ENCODE measurements around the gene MAP3K20.
"Not testable (repeated sequence)": the region's sequence is repeated elsewhere in the genome, so short reads cannot be mapped to it uniquely, and the experiment has no call there.

The MAP3K20 gene

GRCh38 chr2:173239644-173240043 lies 164.0 kb downstream of the MAP3K20 start:
- no peak for DNase-seq

DNA sequence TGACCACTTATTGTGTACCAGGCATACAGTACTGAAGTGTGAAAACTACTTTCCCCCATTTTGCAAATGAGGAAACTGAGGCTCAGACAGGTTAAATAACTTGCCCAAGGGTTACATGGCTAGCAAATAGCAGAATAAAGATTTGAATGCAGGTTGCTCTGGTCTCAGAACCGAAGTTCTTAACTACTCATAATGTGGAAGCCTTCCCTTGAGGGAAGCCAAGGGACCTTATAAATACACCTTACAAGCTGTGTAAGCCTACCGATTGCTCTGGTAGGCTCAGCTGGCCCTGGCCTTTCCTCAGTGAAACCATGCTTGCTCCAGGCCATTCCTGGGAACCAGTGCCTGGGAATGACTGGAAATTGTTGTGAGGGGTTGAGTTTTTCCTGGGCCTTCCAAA lies 164.4 kb downstream of the MAP3K20 start:
- DNase-seq: no peak

DNA sequence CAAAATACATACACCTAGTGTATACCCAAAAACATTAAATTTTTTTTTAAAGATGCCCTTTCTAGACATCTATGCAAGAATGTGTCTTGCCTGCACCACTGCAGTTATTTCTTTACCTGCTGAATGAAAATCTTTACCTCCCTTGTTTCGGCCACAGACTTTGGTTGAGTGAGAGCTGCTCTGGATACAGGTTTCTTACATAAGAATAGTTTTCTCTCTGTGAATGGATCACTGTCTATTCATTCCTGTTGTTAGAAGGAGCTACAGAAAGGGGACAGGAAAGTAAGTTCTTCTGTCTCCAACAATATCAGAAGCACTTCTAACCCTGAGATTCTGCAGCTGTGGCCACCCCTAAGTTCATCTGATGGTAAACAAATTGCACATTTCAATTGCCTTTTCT lies 166.0 kb downstream of the MAP3K20 start:
- no peak for DNase-seq

- no peak for DNase-seq
Measured at GRCh38 chr2:173247156-173247555, 171.5 kb downstream of the MAP3K20 start.

GRCh38 chr2:173248381-173248780 lies 172.7 kb downstream of the MAP3K20 start:
- no peak for DNase-seq

- DNase-seq: peak; percentile 83
Measured at GRCh38 chr2:173249661-173250641, 174.3 kb downstream of the MAP3K20 start.

DNA sequence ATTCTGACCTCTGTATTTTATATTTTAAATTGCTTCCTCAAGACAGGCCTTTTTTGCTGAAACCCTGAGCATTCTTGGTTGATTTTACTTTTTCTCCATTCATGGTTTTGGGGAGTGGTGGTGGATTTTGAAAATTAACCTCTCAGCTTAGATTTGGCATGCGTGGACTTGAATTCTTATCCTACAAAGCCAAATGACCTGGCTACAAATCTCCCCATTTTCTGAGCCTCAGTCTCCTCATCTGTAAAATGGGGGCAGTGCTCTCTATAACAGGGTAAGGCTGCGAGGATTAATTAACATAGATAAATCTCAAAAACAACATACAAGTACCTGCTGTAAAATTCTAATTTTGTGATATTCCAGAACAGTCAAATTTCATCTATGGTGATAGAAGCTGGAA lies 175.6 kb downstream of the MAP3K20 start:
- no peak for DNase-seq

- DNase-seq: no peak
Measured at GRCh38 chr2:173252581-173252980, 176.9 kb downstream of the MAP3K20 start.

- no peak for DNase-seq
Measured at GRCh38 chr2:173254659-173255058, 179.0 kb downstream of the MAP3K20 start.

DNA sequence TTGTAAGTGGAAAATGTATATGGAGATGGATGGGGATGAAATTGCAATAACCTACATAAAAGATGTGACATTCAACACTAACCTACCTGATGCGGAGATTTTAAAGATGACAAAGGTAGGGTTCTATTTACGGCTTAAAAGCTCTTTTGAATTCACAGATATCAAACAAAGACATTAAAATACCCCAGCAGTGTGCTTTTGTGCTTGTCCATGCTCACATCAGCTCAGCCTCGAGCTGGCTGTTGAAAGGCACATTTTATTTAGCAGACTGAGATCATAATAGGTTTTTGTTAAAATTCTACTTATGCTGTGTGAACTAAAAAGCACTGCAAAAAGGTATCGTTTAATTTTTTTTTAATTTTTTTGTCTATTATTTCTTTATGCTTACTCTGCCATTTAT lies 183.1 kb downstream of the MAP3K20 start:
- no peak for DNase-seq

GRCh38 chr2:173262356-173262755 lies 186.7 kb downstream of the MAP3K20 start:
- DNase-seq: not testable (repeated sequence)

DNA sequence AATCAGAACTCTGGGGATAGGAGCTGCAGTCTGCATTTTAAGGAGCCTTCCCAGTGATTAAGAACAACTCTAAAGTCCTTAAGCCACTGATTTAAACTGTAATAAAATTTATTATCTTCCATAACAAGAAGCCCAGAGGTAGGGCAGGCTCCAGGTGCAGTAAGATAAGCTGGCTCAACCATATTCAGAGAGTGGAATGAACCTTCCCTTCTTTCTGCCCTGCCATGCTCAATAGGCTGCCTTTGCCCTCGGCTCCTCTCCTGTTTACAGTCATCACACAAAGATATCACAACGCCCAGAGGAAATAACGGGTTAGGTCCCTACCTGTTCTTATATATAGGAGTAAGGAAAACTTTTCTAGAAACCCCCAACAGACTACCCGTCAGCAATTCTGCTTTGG lies 188.5 kb downstream of the MAP3K20 start:
- no peak for DNase-seq

DNA sequence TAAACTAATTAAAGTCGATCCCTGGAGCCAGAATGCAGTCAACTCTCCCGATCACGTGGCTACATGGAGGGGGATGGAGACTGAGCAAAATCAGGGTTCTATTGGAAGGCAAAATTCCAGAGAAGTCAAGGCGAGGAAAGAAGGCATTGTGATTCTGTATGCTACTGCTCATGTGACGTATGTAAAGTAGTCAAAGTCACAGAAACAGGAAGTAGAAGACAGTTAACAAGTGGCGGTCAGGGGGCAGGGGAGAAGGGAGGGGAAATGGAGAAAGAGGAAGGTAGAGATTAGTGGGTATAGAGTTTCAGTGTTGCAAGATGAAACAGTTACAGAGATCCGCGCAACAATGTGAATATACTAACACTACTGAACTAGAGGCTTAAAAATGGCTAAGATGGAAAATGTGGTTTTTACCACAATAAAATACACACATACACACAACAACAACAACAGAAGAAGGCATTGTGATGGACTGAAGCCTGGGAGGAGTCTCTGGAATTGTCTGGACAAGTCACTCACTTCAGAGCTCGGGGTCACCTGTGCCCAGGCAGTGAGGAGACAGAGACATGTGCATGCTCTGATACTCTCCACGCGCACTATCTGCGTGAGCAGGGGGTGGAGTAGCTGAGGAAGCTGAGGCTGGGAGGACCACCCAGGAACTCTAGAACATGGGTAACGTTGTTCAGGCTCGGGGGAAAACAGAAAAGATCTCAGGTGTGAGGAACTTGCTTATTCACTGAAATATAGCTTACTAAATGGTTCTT lies 189.1 kb downstream of the MAP3K20 start:
- no peak for DNase-seq

GRCh38 chr2:173271135-173271534 lies 195.5 kb downstream of the MAP3K20 start:
- no peak for DNase-seq

DNA sequence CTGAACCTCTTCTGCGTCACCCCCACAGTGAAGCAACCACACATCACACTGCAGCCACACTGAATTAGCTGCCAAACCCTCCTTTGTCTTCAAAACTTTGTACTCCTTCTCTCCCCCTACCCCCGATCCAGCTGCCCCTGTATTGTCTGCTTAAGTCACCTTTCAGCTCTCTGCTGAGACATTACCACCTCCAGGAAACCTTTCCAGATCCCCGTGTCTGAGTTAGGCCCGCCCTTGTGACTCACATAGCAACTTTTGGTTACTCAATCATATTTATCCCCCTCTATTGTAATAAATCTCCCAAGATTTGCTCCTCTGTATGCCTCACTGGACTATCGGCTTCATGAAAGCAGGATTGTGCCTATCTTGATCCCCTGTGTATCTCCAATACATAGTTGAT lies 196.2 kb downstream of the MAP3K20 start:
- DNase-seq: no peak

DNA sequence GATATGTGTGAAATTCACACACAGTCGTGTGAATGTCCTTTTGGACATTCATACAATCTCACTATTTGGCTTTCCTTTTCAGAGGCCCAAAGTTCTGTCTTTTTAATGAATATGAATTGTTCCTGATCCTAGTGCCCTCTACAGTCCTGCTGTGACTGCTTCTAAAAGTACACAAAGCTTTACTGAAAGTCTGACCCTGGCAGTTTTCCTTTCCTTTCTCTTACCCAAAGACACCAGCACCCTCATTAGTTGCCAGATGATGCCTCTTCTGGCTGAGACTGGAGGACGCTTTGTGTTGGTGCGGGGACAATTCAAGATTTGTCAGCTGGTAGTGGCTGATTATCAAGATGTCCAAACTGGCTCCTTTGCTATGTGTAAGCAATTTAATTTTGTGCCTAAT lies 197.2 kb downstream of the MAP3K20 start:
- DNase-seq: no peak

- no peak for DNase-seq
Measured at GRCh38 chr2:173278794-173279526, 203.3 kb downstream of the MAP3K20 start.

DNA sequence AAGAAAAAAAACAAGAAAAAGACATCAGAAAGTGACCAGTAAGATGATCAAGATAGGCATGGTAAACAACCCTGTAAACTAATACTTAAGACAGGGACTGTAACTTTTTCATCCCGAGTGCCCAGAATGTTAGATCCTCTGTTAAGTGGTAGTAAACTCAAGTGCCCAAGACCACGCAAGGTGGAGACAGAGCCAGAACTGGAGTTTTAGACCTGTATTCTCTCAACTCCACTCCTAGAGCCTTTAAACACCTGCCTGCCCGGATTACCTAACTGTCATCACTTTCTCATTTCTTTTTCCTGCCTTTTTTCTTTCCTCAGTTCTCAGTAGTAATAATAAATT lies 203.9 kb downstream of the MAP3K20 start:
- no peak for DNase-seq

DNA sequence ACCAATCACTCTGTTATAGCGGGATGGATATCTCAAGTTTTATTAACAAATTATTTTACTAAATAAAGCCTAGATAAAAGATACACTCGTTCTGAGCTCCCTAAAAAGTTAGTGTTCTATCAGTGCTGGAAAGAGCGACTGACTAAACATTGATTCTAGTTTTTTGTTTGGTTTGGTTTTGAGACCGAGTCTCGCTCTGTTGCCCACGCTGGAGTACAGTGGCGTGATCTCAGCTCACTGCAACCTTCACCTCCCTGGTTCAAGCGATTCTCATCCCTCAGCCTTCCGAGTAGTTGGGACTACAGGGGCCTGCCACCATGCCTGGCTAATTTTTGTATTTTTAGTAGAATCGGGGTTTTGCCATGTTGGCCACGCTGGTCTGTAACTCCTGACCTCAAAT lies 205.2 kb downstream of the MAP3K20 start:
- no peak for DNase-seq

DNA sequence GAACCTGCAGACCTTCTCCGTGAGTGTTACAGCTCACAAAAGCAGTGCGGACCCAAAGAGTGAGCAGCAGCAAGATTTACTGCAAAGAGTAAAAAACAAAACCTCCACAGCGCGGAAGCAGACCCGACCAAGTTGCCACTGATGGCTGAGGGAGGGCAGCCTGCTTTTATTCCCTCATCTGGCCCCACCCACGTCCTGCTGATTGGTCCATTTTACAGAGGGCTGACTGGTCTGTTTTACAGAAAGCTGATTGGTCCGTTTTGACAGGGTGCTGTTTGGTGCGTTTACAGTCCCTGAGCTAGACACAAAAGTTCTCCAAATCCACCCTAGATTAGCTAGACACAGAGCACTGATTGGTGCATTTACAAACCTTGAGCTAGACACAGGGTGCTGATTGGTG lies 206.3 kb downstream of the MAP3K20 start:
- DNase-seq: not testable (repeated sequence)

GRCh38 chr2:173282795-173283545 lies 207.3 kb downstream of the MAP3K20 start:
- DNase-seq: no peak

DNA sequence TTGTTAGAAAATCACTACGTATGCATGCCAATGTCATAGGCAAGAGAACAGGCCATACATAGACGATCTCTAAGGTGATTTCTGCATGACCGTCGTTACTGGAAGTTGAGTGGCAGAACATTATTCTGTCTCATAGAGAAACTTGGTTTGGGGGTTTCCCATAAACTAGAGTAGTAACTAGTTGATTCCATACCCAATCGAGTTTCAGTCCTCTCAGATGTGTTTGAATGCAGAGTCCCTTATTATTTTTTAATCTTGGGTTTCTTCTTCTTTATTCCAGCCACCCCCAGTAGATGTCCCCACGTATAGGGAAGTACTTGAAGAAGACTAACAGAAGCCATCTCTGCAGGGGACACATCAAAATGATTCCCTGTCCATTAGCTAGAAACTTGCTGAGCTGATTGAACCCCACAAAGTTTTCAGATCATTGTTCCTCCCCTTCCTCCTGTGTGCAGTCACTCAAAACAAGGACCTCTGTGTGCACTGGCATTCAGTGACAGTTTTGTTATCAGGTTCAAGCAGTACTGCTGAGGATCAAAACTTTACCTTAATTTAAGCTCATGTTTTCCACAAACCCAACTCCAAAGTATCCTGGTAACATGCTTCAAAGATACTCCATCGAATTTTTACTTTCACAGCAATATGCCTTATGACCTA lies 210.6 kb downstream of the MAP3K20 start:
- no peak for DNase-seq
